HK-2 (cell line): ENCODE results near the gene SCG2.
"Not testable (repeated sequence)": the region's sequence is repeated elsewhere in the genome, so short reads cannot be mapped to it uniquely, and the experiment has no call there.

Experiments used
- DNase-seq: peaks from one replicate; pipeline ENCODE4 v3.0.0-alpha.2; 2018; ENCODE audit not compliant: unreplicated experiment

Gene SCG2

GRCh38 chr2:223611061-223611460, 8.9 kb upstream of the SCG2 start:
- DNase-seq = no peak

DNA sequence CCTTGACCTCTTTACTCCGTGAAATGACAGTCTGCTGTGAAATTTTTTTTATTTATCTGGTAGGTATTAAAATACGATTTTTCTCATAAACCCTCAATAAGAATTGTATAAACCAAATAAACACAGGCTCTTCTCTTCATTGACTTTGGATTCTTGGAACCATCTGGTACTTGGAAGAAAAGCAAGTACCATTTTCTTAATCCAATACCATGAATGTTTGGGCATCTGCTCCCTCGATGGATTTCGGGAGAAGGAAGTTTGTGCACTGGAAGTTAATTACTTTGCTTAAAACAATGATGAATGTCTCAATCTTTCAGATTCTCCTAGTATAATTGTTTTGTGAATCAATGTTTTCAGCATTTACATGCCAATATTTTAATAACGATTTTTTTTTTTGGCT, 5.3 kb upstream of the SCG2 start:
- no peak for DNase-seq

DNA sequence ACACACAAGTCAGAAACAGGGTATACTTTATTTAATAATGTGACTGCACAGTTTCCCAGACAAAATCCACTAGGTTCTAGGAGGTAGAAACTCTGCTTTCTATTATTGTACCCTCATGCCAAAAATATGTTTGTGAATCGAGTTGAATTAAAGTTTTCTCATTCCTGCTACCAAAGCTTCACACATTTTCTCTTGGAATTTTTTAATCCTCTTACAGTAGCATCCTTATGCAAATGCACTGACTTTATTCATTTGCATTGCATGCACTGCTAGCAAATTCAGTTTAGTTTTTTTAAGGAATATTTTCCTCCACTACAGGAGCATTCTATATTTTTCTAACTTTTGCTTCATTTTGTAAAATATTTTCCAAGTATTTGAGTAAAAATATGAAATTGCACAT, 4.8 kb upstream of the SCG2 start:
- no peak for DNase-seq

DNA sequence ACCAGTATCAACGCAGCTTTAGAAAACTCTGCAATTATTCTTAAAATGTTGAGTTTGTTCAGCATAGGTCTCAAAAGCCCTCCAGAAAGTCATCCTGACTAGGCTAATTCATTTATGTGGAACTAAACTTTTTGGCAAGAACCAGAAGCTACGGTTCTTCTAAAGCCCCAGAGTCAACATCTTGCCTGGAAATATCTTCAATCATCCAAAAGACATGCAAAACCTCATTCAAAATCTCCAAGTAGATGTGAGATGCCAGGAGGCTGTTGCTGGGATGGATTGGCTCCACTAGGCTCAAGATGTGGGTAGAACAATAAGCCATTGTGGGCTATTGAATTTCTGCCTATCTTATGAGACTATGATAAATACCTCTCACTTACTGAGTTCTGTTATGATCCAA, 2.1 kb upstream of the SCG2 start:
- DNase-seq = no peak

- DNase-seq = no peak
These were observed 811 bp upstream of the SCG2 start for GRCh38 chr2:223602972-223603371.

GRCh38 chr2:223601018-223601417, 1.1 kb downstream of the SCG2 start:
- no peak for DNase-seq

DNA sequence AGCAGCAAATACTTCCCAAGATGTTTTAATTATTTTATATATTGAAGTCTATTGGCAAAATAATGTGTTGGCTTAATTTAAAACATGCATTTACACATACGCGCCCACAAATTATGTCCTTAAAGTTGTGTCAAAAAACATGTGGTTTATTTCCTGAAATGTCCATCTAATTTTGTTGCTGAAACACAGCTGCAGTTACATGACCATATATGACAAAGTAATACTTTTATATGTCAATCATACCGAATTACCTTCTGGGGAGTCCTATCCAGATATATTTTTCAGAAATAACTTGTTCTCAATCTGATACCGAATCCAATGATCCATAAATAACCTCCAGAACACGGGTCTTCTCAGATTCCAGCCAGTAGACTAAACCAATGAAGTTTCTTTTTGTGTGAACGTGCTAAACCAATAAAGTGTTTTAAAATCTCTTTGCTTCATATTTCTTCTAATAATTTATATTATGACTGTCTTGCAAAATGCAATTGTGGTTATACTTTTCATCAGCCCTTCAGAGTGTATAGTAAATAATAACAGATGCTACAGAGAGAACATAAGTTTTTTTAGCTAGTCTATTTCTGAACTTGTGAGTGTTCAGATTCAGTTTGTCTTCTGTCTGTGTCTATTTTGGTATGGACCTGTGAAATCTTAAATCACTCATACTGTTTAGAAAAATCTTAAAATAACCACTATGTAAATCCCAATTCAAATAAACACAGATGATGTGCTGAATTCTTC, 2.4 kb downstream of the SCG2 start:
- no peak for DNase-seq

DNA sequence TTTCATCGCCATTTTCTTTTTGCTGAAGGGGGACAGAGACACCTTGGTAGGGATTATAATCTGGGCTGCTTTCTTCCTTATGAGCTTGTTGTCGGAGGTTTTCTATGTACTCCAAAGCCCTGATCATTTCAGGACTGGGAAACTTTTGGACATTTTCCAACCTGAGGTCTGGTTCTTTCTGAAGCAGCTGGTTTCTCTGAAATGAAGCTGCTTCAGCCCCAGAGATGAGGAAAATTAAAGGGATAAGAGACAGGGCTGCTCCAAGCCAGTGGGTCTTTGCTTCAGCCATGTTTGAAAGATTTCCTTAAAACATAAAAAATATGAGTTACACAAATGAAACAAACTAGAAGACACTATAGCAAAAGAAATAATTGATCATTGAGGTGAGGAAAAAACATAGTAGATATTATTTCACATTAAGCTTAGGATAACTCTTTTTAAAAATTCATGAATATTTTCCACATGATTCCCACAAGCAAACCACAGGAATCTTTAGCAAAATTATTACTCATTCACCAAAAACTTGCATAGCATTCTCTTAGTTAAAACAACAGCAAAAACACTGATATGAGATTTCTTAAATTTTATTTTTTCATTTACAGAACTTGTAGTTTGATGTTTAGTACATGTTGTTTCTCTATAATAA, 3.0 kb downstream of the SCG2 start:
- no peak for DNase-seq

DNA sequence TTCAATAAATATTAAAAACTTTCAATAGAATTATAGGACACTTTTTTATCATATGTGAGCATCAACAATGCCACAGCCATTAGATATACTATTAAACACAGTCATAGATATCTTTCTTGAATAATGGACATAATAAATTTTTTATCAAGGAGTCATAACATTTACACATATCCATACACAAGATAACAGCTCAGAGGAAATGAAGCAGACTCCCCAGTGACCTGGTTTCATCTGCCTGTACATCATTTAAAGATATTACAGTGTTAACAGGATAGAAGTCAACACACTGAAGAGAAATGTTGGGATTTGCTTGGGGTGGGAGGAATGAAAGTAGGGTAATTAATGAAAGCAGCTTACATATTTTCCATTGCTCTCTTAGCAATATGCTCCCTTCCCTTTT, 5.1 kb downstream of the SCG2 start:
- no peak for DNase-seq

DNA sequence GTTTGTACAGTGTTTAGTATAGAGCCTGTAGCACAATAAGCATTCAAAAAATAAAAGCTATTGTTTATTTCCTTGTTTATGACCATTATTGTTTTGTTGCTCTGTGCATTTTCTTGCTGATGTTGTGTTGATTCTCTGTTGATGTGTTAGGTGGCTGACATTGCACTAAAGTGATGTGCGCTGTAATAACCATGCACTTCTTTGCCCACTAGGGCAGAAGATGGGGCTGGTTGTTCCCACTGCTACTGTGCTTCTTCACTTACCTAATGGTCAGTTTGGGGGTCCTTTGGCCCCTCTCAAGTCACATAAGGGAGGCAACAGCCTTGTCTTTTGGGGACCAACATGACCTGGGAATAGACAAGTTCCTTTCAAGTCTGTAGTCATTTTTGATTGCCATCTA, 6.0 kb downstream of the SCG2 start:
- no peak for DNase-seq

GRCh38 chr2:223594831-223595230, 7.3 kb downstream of the SCG2 start:
- no peak for DNase-seq

DNA sequence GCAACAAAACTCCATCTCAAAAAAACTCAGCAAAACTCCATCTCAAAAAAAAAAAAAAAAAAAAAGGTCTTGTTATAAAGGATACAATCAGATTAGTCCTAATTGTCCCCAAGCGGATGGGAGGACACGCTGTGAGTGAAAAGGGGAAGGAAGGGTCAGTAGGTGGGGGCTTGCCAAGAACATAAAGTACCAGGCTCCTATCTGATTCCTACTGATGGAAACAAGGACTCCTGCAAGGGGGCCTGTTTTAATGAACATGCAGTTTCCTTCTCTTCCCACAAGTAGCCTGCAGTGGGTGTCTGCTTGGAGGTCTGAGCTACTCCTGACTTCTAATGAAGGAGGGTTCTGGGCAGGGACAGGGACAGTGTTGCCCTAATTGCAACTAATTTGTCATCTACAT, 7.9 kb downstream of the SCG2 start:
- no peak for DNase-seq

DNA sequence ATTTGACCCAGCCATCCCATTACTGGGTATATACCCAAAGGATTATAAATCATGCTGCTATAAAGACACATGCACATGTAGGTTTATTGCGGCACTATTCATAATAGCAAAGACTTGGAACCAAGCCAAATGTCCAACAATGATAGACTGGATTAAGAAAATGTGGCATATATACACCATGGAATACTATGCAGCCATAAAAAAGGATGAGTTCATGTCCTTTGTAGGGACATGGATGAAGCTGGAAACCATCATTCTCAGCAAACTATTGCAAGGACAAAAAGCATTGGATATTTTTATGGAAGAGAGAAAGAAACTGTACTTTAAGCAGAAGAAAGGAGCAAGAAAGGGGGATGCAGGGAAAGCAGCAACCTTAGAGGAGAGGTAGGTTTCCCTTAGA, 9.5 kb downstream of the SCG2 start:
- not testable (repeated sequence) for DNase-seq

GRCh38 chr2:223591596-223591995, 10.6 kb downstream of the SCG2 start:
- DNase-seq = no peak

- no peak for DNase-seq
These were observed 11.2 kb downstream of the SCG2 start for GRCh38 chr2:223590964-223591363.

GRCh38 chr2:223589901-223590300, 12.3 kb downstream of the SCG2 start:
- DNase-seq = no peak

DNA sequence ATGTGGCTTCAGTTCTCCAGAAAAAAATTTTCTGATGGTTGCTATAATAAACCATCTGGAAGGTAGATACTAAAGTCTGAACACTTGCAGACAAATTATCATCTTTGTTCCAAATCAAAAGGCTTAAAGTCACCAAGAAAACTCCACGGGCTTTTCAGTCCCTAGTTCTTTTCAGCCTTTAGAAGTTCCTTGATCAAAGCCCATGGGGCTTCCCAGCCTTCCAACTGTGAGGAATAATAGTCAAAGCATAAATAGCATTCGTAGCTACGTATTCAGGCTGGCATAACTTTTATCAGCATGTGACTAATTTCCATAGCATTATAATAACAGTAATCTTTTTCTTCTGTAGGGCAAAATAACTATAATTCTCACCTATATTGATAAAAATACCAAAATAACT, 13.9 kb downstream of the SCG2 start:
- no peak for DNase-seq

DNA sequence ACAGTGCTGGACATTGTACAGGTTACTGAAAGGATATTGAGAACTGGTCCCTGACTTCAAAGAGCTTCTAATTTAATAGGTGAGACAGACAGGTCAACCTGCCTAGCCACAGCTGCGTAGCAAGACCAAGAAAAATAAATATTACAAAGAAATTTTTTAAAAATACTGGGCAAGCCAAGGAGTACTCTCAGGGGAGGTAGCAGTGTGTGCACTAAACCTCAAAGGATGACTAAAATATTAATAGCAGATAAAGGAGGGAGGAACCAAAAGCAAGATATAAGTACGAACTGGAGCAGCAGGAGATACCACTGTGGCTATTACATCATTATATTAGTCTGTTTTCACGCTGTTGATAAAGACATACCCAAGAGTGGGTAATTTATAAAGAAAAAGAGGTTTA, 14.9 kb downstream of the SCG2 start:
- DNase-seq = no peak

DNA sequence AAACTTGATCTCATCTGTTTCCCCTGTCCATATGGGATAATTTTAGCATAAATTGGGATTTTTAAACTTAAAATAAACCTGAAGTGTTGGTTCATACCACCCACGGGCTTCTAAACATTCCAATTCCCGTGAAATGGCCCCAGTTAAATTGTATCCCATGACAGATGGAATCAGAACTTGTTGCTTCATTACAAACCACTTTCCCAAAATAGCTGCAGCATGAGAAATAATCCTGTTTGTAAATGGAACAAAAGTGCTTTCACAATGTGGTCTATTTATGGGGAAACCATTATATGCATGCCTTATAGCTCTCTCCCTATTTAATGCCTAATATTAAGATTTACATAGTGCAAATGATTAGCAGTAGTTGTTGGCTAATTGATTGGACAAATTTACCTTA, 15.9 kb downstream of the SCG2 start:
- DNase-seq = no peak

- DNase-seq = no peak
These were observed 16.5 kb downstream of the SCG2 start for GRCh38 chr2:223585666-223586065.

DNA sequence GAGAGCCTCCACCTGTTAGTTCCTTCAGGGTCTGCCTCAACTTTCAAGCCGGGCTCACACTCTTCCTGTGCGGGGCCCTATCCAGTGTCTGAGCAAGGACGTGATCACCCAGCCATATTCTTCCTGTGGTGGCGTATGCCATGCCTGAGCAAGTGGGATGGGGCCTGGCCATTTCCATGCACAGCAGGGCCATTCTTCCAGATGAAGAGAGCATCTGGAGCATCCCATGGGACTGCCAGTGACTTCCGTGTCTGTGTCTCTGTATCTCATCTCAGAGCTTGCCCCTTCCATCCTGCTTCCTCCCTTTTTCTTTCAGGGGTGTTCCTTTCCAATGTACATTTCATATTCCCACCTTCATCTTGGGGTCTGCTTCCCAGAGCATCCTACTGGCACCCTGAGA, 20.2 kb downstream of the SCG2 start:
- DNase-seq = no peak

GRCh38 chr2:223580951-223581350, 21.2 kb downstream of the SCG2 start:
- no peak for DNase-seq

- DNase-seq = no peak
These were observed 23.3 kb downstream of the SCG2 start for GRCh38 chr2:223578846-223579245.

DNA sequence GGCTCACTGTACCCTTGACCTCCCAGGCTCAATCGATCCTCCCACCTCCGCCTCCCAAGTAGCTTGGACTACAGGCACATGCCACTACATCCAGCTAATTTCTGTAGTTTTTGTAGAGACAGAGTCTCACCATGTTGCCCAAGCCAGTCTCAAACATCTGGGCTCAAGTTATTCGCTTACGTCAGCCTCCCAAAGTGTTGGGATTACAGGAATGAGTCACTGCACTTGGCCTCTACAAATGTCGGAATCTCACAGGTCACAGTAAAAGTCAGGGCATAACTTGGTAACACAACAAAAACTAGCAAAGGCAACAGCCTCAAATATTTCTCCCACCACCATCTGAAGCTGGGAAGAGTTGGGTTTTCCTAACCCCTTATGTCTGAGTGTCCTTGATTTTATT, 25.3 kb downstream of the SCG2 start:
- DNase-seq = no peak
